Stimulated activated naive CD8-positive, alpha-beta T cell treated with anti-CD3 and anti-CD28 coated beads, Interleukin-15, Interleukin-2, amounts not matched to agents 100 U/mL and 50 U/mL, for 24 hours (primary cell): ENCODE measurements around the gene CFD.
"Not testable (repeated sequence)": the region's sequence is repeated elsewhere in the genome, so short reads cannot be mapped to it uniquely, and the experiment has no call there.

ENCODE experiments used
- ATAC-seq: fragments of 150-1000 bp; cut with Tn5 transposase; one replicate; pipeline ENCODE4 v1.10.0; 2021
- DNase-seq: peaks from one replicate; pipeline ENCODE4 v3.0.0; 2021

Gene CFD

GRCh38 chr19:871446-872265, 12.2 kb downstream of the CFD start:
- DNase-seq = peak; percentile 23
- ATAC-seq = no peak

- DNase-seq (peak; percentile 85), ATAC-seq (peak; percentile 68)
These were observed 12.9 kb downstream of the CFD start for GRCh38 chr19:872266-872951.

- ATAC-seq = peak; percentile 76
- DNase-seq = peak; percentile 76
These were observed 13.6 kb downstream of the CFD start for GRCh38 chr19:873084-873483.

- DNase-seq (no peak), ATAC-seq (no peak)
These were observed 14.1 kb downstream of the CFD start for GRCh38 chr19:873561-874041.

GRCh38 chr19:875265-875879, 15.9 kb downstream of the CFD start:
- ATAC-seq (no peak), DNase-seq (no peak)

DNA sequence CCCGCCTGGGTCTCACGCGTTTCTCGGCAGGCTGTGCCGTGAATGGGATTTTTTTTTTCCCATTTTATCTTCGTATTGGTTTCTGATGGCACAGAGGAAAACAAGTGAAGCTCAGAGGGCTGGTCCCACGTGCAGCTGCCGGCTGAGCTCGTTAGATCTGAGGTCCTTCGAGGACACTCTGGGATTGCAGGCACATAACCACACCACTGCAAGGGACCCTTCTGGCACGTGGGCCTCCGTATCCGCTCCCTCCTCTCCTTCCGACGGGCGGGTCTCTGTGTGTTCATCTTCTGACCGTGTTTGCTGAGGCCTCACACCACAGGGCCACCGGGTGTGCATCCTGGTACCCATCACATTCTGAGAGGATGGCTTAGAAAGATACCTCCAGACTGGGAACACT, 16.6 kb downstream of the CFD start:
- no peak for DNase-seq

DNA sequence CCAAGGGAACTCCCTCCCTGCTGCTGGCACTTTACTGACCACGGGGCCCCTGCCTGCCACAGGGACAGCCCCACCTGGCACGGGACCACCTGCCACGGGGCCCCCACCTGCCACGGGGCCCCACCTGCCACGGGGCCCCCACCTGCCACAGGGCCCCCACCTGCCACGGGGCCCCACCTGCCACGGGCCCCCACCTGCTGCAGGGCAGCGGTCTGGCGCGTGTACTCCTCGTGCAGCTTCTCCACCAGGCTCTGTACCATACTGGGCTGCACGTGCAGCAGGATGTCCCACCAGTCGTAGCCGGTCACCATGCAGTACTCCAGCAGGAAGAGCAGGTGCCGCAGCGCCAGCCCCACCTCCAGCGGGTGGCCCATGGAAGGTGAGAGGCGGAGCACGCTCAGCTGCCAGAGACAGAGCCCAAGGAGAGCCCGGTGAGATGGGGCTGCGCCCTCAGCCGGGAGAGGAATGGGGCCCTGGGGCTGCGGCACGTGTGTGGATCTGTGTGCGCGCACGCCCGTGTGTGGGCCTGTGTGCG, 17.4 kb downstream of the CFD start:
- DNase-seq (no peak), ATAC-seq (no peak)

More for the DNA sequence above, 16.6 kb downstream of the CFD start:
- no peak for ATAC-seq

DNA sequence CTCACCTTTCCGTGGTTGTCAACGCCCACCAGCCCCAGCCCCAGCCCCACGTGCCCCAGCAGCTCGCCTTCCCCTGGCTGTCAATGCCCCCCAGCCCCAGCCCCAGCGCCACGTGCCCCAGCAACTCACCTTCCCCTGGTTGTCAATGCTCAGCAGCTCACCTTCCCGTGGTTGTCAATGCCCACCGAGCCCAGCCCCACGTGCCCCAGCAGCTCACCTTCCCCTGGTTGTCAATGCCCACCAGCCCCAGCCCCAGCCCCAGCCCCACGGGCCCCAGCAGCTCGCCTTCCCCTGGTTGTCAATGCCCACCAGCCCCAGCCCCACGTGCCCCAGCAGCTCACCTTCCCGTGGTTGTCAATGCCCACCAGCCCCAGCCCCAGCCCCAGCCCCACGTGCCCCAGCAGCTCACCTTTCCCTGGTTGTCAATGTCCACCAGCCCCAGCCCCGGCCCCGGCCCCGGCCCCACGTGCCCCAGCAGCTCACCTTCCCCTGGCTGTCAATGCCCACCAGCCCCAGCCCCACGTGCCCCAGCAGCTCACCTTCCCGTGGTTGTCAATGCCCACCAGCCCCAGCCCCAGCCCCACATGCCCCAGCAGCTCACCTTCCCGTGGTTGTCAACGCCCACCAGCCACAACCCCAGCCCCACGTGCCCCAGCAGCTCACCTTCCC, 18.7 kb downstream of the CFD start:
- not testable (repeated sequence) for ATAC-seq, DNase-seq

DNA sequence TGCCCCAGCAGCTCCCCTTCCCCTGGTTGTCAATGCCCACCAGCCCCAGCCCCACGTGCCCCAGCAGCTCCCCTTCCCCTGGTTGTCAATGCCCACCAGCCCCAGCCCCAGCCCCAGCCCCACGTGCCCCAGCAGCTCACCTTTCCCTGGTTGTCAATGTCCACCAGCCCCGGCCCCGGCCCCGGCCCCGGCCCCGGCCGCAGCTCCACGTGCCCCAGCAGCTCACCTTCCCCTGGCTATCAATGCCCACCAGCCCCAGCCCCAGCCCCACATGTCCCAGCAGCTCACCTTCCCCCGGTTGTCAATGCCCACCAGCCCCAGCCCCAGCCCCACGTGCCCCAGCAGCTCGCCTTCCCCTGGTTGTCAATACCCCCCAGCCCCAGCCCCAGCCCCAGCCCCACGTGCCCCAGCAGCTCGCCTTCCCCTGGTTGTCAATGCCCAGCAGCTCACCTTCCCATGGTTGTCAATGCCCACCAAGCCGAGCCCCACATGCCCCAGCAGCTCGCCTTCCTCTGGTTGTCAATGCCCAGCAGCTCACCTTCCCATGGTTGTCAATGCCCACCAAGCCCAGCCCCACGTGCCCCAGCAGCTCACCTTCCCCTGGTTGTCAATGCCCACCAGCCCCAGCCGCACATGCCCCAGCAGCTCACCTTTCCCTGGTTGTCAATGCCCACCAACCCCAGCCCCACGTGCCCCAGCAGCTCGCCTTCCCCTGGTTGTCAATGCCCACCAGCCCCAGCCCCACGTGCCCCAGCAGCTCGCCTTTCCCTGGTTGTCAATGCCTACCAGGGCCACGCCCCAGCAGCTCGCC, 19.5 kb downstream of the CFD start:
- DNase-seq, ATAC-seq: not testable (repeated sequence)

- ATAC-seq (no peak), DNase-seq (no peak)
These were observed 20.4 kb downstream of the CFD start for GRCh38 chr19:879711-880438.

GRCh38 chr19:881385-882071, 22.1 kb downstream of the CFD start:
- no peak for ATAC-seq
- no peak for DNase-seq

DNA sequence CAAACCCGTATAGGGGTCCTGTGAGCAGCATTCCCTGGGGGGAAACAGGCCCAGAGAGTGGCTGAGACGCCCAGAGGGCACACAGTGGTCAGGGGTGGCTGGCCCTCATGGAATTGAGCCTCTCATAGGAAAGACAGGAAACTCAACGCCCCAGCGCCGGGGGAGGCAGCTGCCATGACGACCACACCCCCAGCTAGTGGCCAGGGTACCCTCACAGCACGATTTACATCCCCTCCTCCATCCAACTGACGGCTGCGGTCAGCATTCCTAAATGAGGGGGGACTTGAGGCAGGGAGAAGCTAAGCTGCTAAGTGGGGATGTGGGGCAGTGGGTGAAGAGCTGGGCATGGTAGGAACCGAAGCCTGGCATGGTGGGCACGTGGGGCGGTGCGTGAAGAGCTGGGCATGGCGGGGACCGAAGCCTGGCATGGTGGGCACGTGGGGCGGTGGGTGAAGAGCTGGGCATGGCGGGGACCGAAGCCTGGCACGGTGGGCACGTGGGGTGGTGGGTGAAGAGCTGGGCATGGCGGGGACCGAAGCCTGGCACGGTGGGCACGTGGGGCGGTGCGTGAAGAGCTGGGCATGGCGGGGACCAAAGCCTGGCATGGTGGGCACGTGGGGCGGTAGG, 23.5 kb downstream of the CFD start:
- no peak for DNase-seq
- ATAC-seq = no peak

- ATAC-seq (no peak), DNase-seq (no peak)
These were observed 24.3 kb downstream of the CFD start for GRCh38 chr19:883661-884211.

GRCh38 chr19:884420-885211, 25.2 kb downstream of the CFD start:
- DNase-seq = no peak
- no peak for ATAC-seq

GRCh38 chr19:885536-886224, 26.2 kb downstream of the CFD start:
- DNase-seq (no peak), ATAC-seq (no peak)

DNA sequence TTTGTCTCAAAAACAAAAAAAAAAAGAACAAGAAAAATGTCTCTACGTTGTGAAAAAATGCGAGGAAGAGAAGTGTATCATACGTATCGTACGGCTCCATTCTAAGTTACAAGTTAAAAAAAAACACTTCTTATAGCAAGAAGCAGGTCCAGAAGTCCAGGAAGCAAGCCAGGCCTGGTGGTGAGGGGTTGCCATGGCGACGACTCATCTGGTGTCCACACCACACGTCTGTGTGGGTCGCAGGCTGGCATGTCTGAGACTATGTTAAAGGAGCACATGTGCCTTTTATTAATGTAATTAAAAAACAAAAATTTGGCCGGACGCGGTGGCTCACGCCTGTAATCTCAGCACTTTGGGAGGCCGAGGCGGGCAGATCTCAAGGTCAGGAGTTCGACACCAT, 27.6 kb downstream of the CFD start:
- ATAC-seq = no peak
- DNase-seq = no peak

GRCh38 chr19:887599-887998, 28.1 kb downstream of the CFD start:
- DNase-seq (no peak), ATAC-seq (no peak)
